GM23338 (cell line): ENCODE data around the gene ZNF217. TPM values are rescaled to one million over a fixed set of nuclear protein-coding genes. Genes with fewer than 3 reads are reported as not detected.
A peak's percentile ranks its signal among the peaks of the same experiment; 100 is the strongest.

ENCODE experiments used
- ATAC-seq: fragments of 200-7000 bp; cut with Tn5 transposase; 3 replicates; pipeline ENCODE4 v1.9.1; 2020
- DNase-seq: peaks from one replicate; pipeline ENCODE4 v3.0.0-alpha.2; 2015; ENCODE audit warnings: low spot score
- H2AFZ ChIP-seq: fragments of 200-600 bp; sonication (generic); 2 replicates; pipeline ENCODE4 v1.8.0; 2016; ENCODE audit warnings: antibody characterized with exemption, mild to moderate bottlenecking, moderate library complexity
- H3F3A ChIP-seq: fragments of 200-600 bp; sonication (generic); replicated peaks from 2 replicates; pipeline ENCODE4 v1.8.0; 2017; ENCODE audit warnings: antibody characterized with exemption, mixed run types, low read depth
- H3K27ac ChIP-seq: fragments of 200-600 bp; sonication (generic); 2 replicates; pipeline ENCODE4 v1.6.1; 2016; ENCODE audit warnings: low read depth
- H3K27me3 ChIP-seq: fragments of 200-600 bp; sonication (generic); 2 replicates; pipeline ENCODE4 v1.8.0; 2016; ENCODE audit warnings: mild to moderate bottlenecking, mixed run types, moderate library complexity; ENCODE audit not compliant: insufficient read depth
- H3K36me3 ChIP-seq: fragments of 200-600 bp; sonication (generic); 2 replicates; pipeline ENCODE4 v1.8.0; 2016; ENCODE audit warnings: mild to moderate bottlenecking; ENCODE audit not compliant: insufficient read depth
- H3K4me1 ChIP-seq: fragments of 200-600 bp; sonication (generic); 2 replicates; pipeline ENCODE4 v1.8.0; 2016; ENCODE audit warnings: mild to moderate bottlenecking, moderate library complexity; ENCODE audit not compliant: insufficient read depth
- H3K4me2 ChIP-seq: fragments of 200-600 bp; sonication (generic); 2 replicates; pipeline ENCODE4 v1.7.1; 2017; ENCODE audit warnings: mixed run types
- H3K4me3 ChIP-seq: fragments of 200-600 bp; sonication (generic); 2 replicates; pipeline ENCODE4 v1.6.1; 2016; ENCODE audit warnings: mixed run types
- H3K79me2 ChIP-seq: fragments of 200-600 bp; sonication (generic); replicated peaks from 2 replicates; pipeline ENCODE4 v1.8.0; 2017; ENCODE audit warnings: mild to moderate bottlenecking; ENCODE audit not compliant: insufficient read depth
- H3K9me2 ChIP-seq: fragments of 200-600 bp; sonication (generic); 2 replicates; pipeline ENCODE4 v1.8.0; 2017; ENCODE audit not compliant: insufficient read depth
- H4K20me1 ChIP-seq: fragments of 200-600 bp; sonication (generic); replicated peaks from 2 replicates; pipeline ENCODE4 v1.8.0; 2017; ENCODE audit warnings: mild to moderate bottlenecking; ENCODE audit not compliant: insufficient read depth
- H3K27ac Mint-ChIP-seq: 2 replicates; pipeline ENCODE4 v1.8.0; 2020; ENCODE audit warnings: inconsistent platforms, mild to moderate bottlenecking, moderate library complexity, mixed read lengths
- H3K27me3 Mint-ChIP-seq: 3 replicates; pipeline ENCODE4 v1.8.0; 2022; ENCODE audit warnings: low read depth, mild to moderate bottlenecking, moderate library complexity, mixed read lengths, inconsistent platforms; ENCODE audit not compliant: insufficient read depth, poor library complexity
- H3K36me3 Mint-ChIP-seq: 3 replicates; pipeline ENCODE4 v1.8.0; 2021; ENCODE audit warnings: low read depth, mild to moderate bottlenecking, inconsistent platforms, moderate library complexity, mixed read lengths
- H3K4me1 Mint-ChIP-seq: 3 replicates; pipeline ENCODE4 v1.8.0; 2020; ENCODE audit warnings: mild to moderate bottlenecking, inconsistent platforms, mixed read lengths
- H3K4me3 Mint-ChIP-seq: 3 replicates; pipeline ENCODE4 v1.8.0; 2021; ENCODE audit warnings: moderate library complexity, mild to moderate bottlenecking, inconsistent platforms, mixed read lengths
- H3K9me3 Mint-ChIP-seq: 3 replicates; pipeline ENCODE4 v1.8.0; 2020; ENCODE audit warnings: moderate library complexity, mild to moderate bottlenecking, inconsistent platforms, mixed read lengths
- CREB1 ChIP-seq: fragments of 250-450 bp; sonication (Bioruptor Pico); IDR thresholded peaks from 2 replicates; pipeline ENCODE4 v1.5.0; 2020; ENCODE audit warnings: low read depth, mild to moderate bottlenecking, moderate library complexity
- EZH2 ChIP-seq: fragments of 200-600 bp; sonication (generic); IDR thresholded peaks from one replicate; pipeline ENCODE4 v1.8.0; 2017; ENCODE audit warnings: antibody characterized with exemption, mild to moderate bottlenecking, low read depth; ENCODE audit not compliant: unreplicated experiment
- JUNB ChIP-seq: IDR thresholded peaks from one replicate; pipeline ENCODE4 v1.6.1; 2016; ENCODE audit warnings: antibody characterized with exemption; ENCODE audit not compliant: unreplicated experiment
- NANOG ChIP-seq: IDR thresholded peaks from 2 replicates; pipeline ENCODE4 v1.6.1; 2016; ENCODE audit warnings: antibody characterized with exemption, borderline replicate concordance
- POLR2AphosphoS5 ChIP-seq: IDR thresholded peaks from 2 replicates; pipeline ENCODE4 v1.6.1; 2016; ENCODE audit warnings: antibody characterized with exemption, low read depth
- polyA plus RNA-seq: library from polyadenylated mRNA; unstranded; fragments of >200 nt; fragmentation: Nextera tagmentation; extraction: Ambion mirVana; gene quantifications from 2 replicates; pipeline ENCODE4 v1.2.1, GENCODE V29; 2016
- total RNA-seq: library from RNA; depleted of rRNA; stranded (reverse); fragments of >200 nt; shearing (Covaris generic); gene quantifications from 2 replicates; pipeline ENCODE4 v1.2.3, GENCODE V29; 2014
- TF ChIP-seq, protein P1 (sequence below), 2 experiments: fragments of 200-600 bp in 1 of 2; sonication (generic) in 1 of 2; conservative IDR thresholded peaks; 2 replicates each; pipeline versions ENCODE4 v1.5.1 to v1.6.1; 2016 to 2017; ENCODE audit warnings: antibody characterized with exemption in 2 of 2, low read depth in 2 of 2, mild to moderate bottlenecking in 2 of 2, moderate library complexity in 1 of 2
- TF ChIP-seq, protein P2 (sequence below): IDR thresholded peaks from one replicate; pipeline ENCODE4 v1.6.1; 2018; ENCODE audit warnings: antibody characterized with exemption; ENCODE audit not compliant: unreplicated experiment

The ZNF217 gene
- total and polyA plus RNA-seq, 2 experiments from 2014 or later, result 32.8 to 78.0 TPM

GRCh38 chr20:53578492-53579222 is 15.0 kb downstream of the ZNF217 start:
- no peaks in the 10 kb centered on the region for H3K27me3 ChIP-seq
- H3K4me3 ChIP-seq, result no peak overlapping the region
- peaks cover 100% of the 10 kb centered on the region for H3K79me2 ChIP-seq
- peak; percentile 96 for DNase-seq
- Mint-ChIP-seq H3K4me3 (no peak overlapping the region), H3K4me1 (peaks cover 44% of the 10 kb centered on the region), H3K36me3 (peaks cover 84% of the 10 kb centered on the region), H3K27ac (no peak overlapping the region; the same call in 1 of the 2 replicates), H3K27me3 (peaks cover 4% of the 10 kb centered on the region), H3K9me3 (no peaks in the 10 kb centered on the region)
- TF ChIP-seq, protein P1, sequence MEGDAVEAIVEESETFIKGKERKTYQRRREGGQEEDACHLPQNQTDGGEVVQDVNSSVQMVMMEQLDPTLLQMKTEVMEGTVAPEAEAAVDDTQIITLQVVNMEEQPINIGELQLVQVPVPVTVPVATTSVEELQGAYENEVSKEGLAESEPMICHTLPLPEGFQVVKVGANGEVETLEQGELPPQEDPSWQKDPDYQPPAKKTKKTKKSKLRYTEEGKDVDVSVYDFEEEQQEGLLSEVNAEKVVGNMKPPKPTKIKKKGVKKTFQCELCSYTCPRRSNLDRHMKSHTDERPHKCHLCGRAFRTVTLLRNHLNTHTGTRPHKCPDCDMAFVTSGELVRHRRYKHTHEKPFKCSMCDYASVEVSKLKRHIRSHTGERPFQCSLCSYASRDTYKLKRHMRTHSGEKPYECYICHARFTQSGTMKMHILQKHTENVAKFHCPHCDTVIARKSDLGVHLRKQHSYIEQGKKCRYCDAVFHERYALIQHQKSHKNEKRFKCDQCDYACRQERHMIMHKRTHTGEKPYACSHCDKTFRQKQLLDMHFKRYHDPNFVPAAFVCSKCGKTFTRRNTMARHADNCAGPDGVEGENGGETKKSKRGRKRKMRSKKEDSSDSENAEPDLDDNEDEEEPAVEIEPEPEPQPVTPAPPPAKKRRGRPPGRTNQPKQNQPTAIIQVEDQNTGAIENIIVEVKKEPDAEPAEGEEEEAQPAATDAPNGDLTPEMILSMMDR (conservative IDR thresholded peaks at IDR 0.05; ENCODE audit: low read depth in 2 of 2), result peak; percentile 76 to 96
- TF ChIP-seq EZH2, result no peak
- H3K4me1 ChIP-seq, result peaks cover 30% of the 10 kb centered on the region
- no peak overlapping the region for H2AFZ ChIP-seq
- no peak overlapping the region for H3K27ac ChIP-seq
- peaks cover 11% of the 10 kb centered on the region; the same call in 1 of the 2 replicates for H3F3A ChIP-seq
- ATAC-seq, result peak; percentile 60
- H3K36me3 ChIP-seq, result peaks cover 59% of the 10 kb centered on the region
- H3K4me2 ChIP-seq, result no peak overlapping the region
- no peaks in the 10 kb centered on the region for H3K9me2 ChIP-seq
- peaks cover 52% of the 10 kb centered on the region for H4K20me1 ChIP-seq

DNA sequence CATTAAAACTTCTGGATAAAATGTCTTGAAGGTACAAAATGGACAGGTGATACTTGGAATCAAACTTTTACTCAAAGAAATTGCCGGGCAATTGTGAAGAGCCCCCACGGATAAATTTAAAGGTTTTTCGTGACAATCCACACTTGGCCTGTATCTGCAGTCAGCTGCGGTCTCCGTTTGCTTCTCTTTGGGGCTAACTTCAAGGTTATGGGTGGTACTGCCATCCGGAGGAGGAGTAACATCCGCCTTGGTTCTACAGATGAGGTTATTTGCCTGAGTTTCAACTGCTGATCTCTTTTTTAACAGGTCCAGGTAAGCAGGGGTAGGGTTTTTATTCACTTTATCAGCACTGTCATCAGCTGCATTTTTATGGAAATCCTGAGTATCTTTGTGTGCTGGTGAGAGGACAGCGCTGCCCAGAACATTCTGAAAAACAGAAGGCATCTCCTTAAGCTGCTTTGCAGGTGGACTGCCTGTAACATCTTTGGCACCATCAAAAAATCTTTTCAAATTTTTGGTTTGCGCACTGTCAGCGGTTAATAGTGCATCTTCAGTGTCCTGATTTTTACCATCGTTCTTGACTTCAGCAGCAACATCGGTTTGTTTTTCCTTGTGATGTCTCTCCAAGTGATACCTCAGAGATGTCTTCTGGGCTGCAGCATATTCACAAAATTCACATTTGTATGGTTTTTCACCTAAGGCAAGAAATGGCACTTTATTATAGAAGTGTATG is 16.9 kb downstream of the ZNF217 start:
- Histone ChIP-seq H3K36me3 (peaks cover 61% of the 10 kb centered on the region), H3K4me1 (peaks cover 14% of the 10 kb centered on the region), H3K4me2 (no peak overlapping the region), H3K79me2 (peaks cover 100% of the 10 kb centered on the region), H3K27me3 (no peaks in the 10 kb centered on the region), H3K9me2 (no peaks in the 10 kb centered on the region), H4K20me1 (peaks cover 64% of the 10 kb centered on the region), H3K4me3 (no peak overlapping the region), H2AFZ (no peak overlapping the region), H3F3A (peaks cover 11% of the 10 kb centered on the region; the same call in 1 of the 2 replicates), H3K27ac (peak overlapping the region; percentile 34; the same call in 1 of the 2 replicates)
- DNase-seq (no peak), ATAC-seq (no peak)
- Mint-ChIP-seq H3K4me1 (peaks cover 27% of the 10 kb centered on the region), H3K27ac (no peak overlapping the region), H3K9me3 (no peaks in the 10 kb centered on the region), H3K4me3 (no peak overlapping the region), H3K36me3 (peaks cover 89% of the 10 kb centered on the region), H3K27me3 (peaks cover 5% of the 10 kb centered on the region)
- TF ChIP-seq NANOG, result no peak
- no peak for TF ChIP-seq JUNB
- TF ChIP-seq EZH2, result no peak

GRCh38 chr20:53576195-53576580 is 17.5 kb downstream of the ZNF217 start:
- Mint-ChIP-seq H3K9me3 (no peaks in the 10 kb centered on the region), H3K4me3 (no peak overlapping the region), H3K27me3 (peaks cover 5% of the 10 kb centered on the region), H3K4me1 (peaks cover 24% of the 10 kb centered on the region), H3K36me3 (peaks cover 89% of the 10 kb centered on the region), H3K27ac (no peak overlapping the region; the same call in 1 of the 2 replicates)
- peaks cover 64% of the 10 kb centered on the region for H4K20me1 ChIP-seq
- DNase-seq (no peak), ATAC-seq (no peak)
- peaks cover 62% of the 10 kb centered on the region for H3K36me3 ChIP-seq
- peaks cover 11% of the 10 kb centered on the region; the same call in 1 of the 2 replicates for H3F3A ChIP-seq
- no peaks in the 10 kb centered on the region for H3K27me3 ChIP-seq
- H3K79me2 ChIP-seq, result peaks cover 100% of the 10 kb centered on the region
- no peak overlapping the region for H3K4me2 ChIP-seq
- peaks cover 14% of the 10 kb centered on the region for H3K4me1 ChIP-seq
- no peaks in the 10 kb centered on the region for H3K9me2 ChIP-seq
- no peak overlapping the region for H2AFZ ChIP-seq
- H3K4me3 ChIP-seq, result no peak overlapping the region
- no peak overlapping the region; the same call in 1 of the 2 replicates for H3K27ac ChIP-seq
- TF ChIP-seq POLR2AphosphoS5 (no peak), JUNB (no peak), EZH2 (no peak), CREB1 (CRISPR knock-in tag) (no peak)
- TF ChIP-seq, protein P2, sequence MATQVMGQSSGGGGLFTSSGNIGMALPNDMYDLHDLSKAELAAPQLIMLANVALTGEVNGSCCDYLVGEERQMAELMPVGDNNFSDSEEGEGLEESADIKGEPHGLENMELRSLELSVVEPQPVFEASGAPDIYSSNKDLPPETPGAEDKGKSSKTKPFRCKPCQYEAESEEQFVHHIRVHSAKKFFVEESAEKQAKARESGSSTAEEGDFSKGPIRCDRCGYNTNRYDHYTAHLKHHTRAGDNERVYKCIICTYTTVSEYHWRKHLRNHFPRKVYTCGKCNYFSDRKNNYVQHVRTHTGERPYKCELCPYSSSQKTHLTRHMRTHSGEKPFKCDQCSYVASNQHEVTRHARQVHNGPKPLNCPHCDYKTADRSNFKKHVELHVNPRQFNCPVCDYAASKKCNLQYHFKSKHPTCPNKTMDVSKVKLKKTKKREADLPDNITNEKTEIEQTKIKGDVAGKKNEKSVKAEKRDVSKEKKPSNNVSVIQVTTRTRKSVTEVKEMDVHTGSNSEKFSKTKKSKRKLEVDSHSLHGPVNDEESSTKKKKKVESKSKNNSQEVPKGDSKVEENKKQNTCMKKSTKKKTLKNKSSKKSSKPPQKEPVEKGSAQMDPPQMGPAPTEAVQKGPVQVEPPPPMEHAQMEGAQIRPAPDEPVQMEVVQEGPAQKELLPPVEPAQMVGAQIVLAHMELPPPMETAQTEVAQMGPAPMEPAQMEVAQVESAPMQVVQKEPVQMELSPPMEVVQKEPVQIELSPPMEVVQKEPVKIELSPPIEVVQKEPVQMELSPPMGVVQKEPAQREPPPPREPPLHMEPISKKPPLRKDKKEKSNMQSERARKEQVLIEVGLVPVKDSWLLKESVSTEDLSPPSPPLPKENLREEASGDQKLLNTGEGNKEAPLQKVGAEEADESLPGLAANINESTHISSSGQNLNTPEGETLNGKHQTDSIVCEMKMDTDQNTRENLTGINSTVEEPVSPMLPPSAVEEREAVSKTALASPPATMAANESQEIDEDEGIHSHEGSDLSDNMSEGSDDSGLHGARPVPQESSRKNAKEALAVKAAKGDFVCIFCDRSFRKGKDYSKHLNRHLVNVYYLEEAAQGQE, result no peak
